ENCODE results near the gene HEBP2. TPM values are rescaled to one million over a fixed set of nuclear protein-coding genes. Genes with fewer than 3 reads are reported as not detected.

Gene HEBP2
- total RNA-seq, 6 experiments from 2014 or later, result 37.3 to 69.2 (median 53.0) TPM

- H3K36me3 ChIP-seq, result peaks cover 0 to 41% (median 16%) of the 10 kb centered on the region in 4 donors
- H3K4me3 ChIP-seq, result no peak overlapping the region
- peaks cover 0 to 19% (median 4%) of the 10 kb centered on the region in 4 donors for H3K4me1 ChIP-seq
- DNase-seq (no peak), ATAC-seq (peak; percentile 16 to 30 (median 24))
- no peak overlapping the region for H3K27ac ChIP-seq
- intact Hi-C loops (cut with DNase I), result loop anchor here in 1 of 2 donors (10.0 kb wide), 1 partner anchor 83 kb away; no protein-coding TSS in a partner anchor
- no peaks in the 10 kb centered on the region for H3K27me3 ChIP-seq
- WGBS (ENCODE audit: insufficient coverage, low coverage, low lambda C conversion rate, missing lambda C conversion rate), result 64% methylated on average over 13 of the region's 19 CpGs
- no peaks in the 10 kb centered on the region for H3K9me3 ChIP-seq
- no peak for TF ChIP-seq POLR2A (IDR thresholded peaks at IDR 0.05)
- TF ChIP-seq CTCF (IDR thresholded peaks at IDR 0.05), result no peak
Measured at GRCh38 chr6:138431256-138432062, 27.4 kb downstream of the HEBP2 start.

GRCh38 chr6:138432063-138432356 is 28.0 kb downstream of the HEBP2 start:
- no peak overlapping the region for H3K27ac ChIP-seq
- peaks cover 0 to 19% (median 4%) of the 10 kb centered on the region in 4 donors for H3K4me1 ChIP-seq
- 100% methylated on average over 2 of the region's 11 CpGs for WGBS (ENCODE audit: insufficient coverage, low coverage, low lambda C conversion rate, missing lambda C conversion rate)
- no peak for ATAC-seq
- H3K36me3 ChIP-seq, result peaks cover 0 to 37% (median 16%) of the 10 kb centered on the region in 4 donors
- H3K4me3 ChIP-seq, result no peak overlapping the region
- DNase-seq, result no peak
- intact Hi-C loops (cut with DNase I), result loop anchor here in 1 of 2 donors (10.0 kb wide), 1 partner anchor 83 kb away; no protein-coding TSS in a partner anchor
- H3K9me3 ChIP-seq, result no peaks in the 10 kb centered on the region
- no peaks in the 10 kb centered on the region for H3K27me3 ChIP-seq
- TF ChIP-seq POLR2A (IDR thresholded peaks at IDR 0.05) (no peak), CTCF (IDR thresholded peaks at IDR 0.05) (no peak)

- TF ChIP-seq CTCF (IDR thresholded peaks at IDR 0.05) (no peak), POLR2A (IDR thresholded peaks at IDR 0.05) (no peak)
- no peak for DNase-seq
- no peaks in the 10 kb centered on the region for H3K27me3 ChIP-seq
- no peak overlapping the region for H3K4me3 ChIP-seq
- intact Hi-C loops (cut with DNase I), result loop anchor here in 1 of 2 donors (10.0 kb wide), 1 partner anchor 81 kb away; no protein-coding TSS in a partner anchor
- H3K9me3 ChIP-seq, result no peaks in the 10 kb centered on the region
- H3K27ac ChIP-seq, result no peak overlapping the region
- ATAC-seq, result no peak
- peaks cover 0 to 13% (median 5%) of the 10 kb centered on the region in 4 donors for H3K4me1 ChIP-seq
- H3K36me3 ChIP-seq, result peaks cover 0 to 43% (median 12%) of the 10 kb centered on the region in 4 donors
- WGBS (ENCODE audit: insufficient coverage, low coverage, low lambda C conversion rate, missing lambda C conversion rate), result 61% methylated on average over 3 of the region's 3 CpGs
Measured at GRCh38 chr6:138434096-138434495, 30.1 kb downstream of the HEBP2 start.

- H3K27ac ChIP-seq, result no peak overlapping the region
- peaks cover 0 to 13% (median 4%) of the 10 kb centered on the region in 4 donors for H3K4me1 ChIP-seq
- no peak overlapping the region for H3K4me3 ChIP-seq
- intact Hi-C loops (cut with DNase I), result loop anchor here in 1 of 2 donors (10.0 kb wide), 1 partner anchor 80 kb away; no protein-coding TSS in a partner anchor
- no peaks in the 10 kb centered on the region for H3K9me3 ChIP-seq
- no peak for TF ChIP-seq POLR2A (IDR thresholded peaks at IDR 0.05)
- no peak for TF ChIP-seq CTCF (IDR thresholded peaks at IDR 0.05)
- H3K27me3 ChIP-seq, result no peaks in the 10 kb centered on the region
- 56% methylated on average over 4 of the region's 4 CpGs for WGBS (ENCODE audit: insufficient coverage, low coverage, low lambda C conversion rate, missing lambda C conversion rate)
- ATAC-seq, result peak in 2 of 4 donors; percentile 6 to 19
- no peak for DNase-seq
- H3K36me3 ChIP-seq, result peaks cover 0 to 39% (median 12%) of the 10 kb centered on the region in 4 donors
Measured at GRCh38 chr6:138434925-138435324, 30.9 kb downstream of the HEBP2 start.

Data from right lobe of liver (tissue), 6 donors.